Skin of body (tissue), 2 donors: Measurements from ENCODE around the gene SLC7A1. TPM values are rescaled to one million over a fixed set of nuclear protein-coding genes. Genes with fewer than 3 reads are reported as not detected.

Experiments
- DNase-seq: peaks from one replicate; lab custom pipeline; 2025; lab: John Stamatoyannopoulos, UW
- total RNA-seq: library from RNA; depleted of rRNA; stranded (reverse); fragments of >200 nt; gene quantifications from one replicate; pipeline ENCODE4 v1.2.3, GENCODE V29; 2014

SLC7A1 gene
- total RNA-seq, 1 donor from 2014 or later = 19.6 TPM

GRCh38 chr13:29511980-29512379 lies 83.5 kb downstream of the SLC7A1 start:
- DNase-seq = no peak

- no peak for DNase-seq
Measured at GRCh38 chr13:29511106-29511796, 84.2 kb downstream of the SLC7A1 start.

- no peak for DNase-seq
Measured at GRCh38 chr13:29510651-29511084, 84.8 kb downstream of the SLC7A1 start.

- DNase-seq = no peak
Measured at GRCh38 chr13:29509999-29510589, 85.4 kb downstream of the SLC7A1 start.

GRCh38 chr13:29508876-29509252 lies 86.6 kb downstream of the SLC7A1 start:
- no peak for DNase-seq

- peak; percentile 77 for DNase-seq
Measured at GRCh38 chr13:29508130-29508875, 87.2 kb downstream of the SLC7A1 start.

- no peak for DNase-seq
Measured at GRCh38 chr13:29507356-29507755, 88.1 kb downstream of the SLC7A1 start.

- no peak for DNase-seq
Measured at GRCh38 chr13:29505950-29506349, 89.5 kb downstream of the SLC7A1 start.

GRCh38 chr13:29505511-29505910 lies 90.0 kb downstream of the SLC7A1 start:
- no peak for DNase-seq

GRCh38 chr13:29504691-29505090 lies 90.8 kb downstream of the SLC7A1 start:
- no peak for DNase-seq

GRCh38 chr13:29503041-29503837 lies 92.2 kb downstream of the SLC7A1 start:
- no peak for DNase-seq

GRCh38 chr13:29502391-29503008 lies 93.0 kb downstream of the SLC7A1 start:
- DNase-seq = no peak

GRCh38 chr13:29501674-29502073 lies 93.8 kb downstream of the SLC7A1 start:
- no peak for DNase-seq

- DNase-seq = no peak
Measured at GRCh38 chr13:29500386-29500785, 95.1 kb downstream of the SLC7A1 start.

GRCh38 chr13:29499506-29500165 lies 95.9 kb downstream of the SLC7A1 start:
- DNase-seq = no peak

- no peak for DNase-seq
Measured at GRCh38 chr13:29498426-29499040, 97.0 kb downstream of the SLC7A1 start.

- peak; percentile 73 for DNase-seq
Measured at GRCh38 chr13:29497137-29497654, 98.3 kb downstream of the SLC7A1 start.

- DNase-seq = no peak
Measured at GRCh38 chr13:29496241-29496712, 99.2 kb downstream of the SLC7A1 start.

- DNase-seq = no peak
Measured at GRCh38 chr13:29494520-29494919, 101.0 kb downstream of the SLC7A1 start.

GRCh38 chr13:29493796-29494195 lies 101.7 kb downstream of the SLC7A1 start:
- DNase-seq = no peak
